Dermis microvascular lymphatic vessel endothelial cell (primary cell): Measurements from ENCODE around the gene SMIM45.

Experiments
- DNase-seq, 2 donors: peaks; one replicate each; pipeline versions ENCODE4 v3.0.0 to v3.0.0-alpha.2; 2010; ENCODE audit warnings: low read depth in 2 of 2

The SMIM45 gene

GRCh38 chr22:41951898-41952474 lies at the start of gene SMIM45:
SMIM45 (plus strand) TSS chr22:41952150.
- no peak for DNase-seq

- no peak for DNase-seq
Measured at GRCh38 chr22:41902932-41903421, 49.0 kb upstream of the SMIM45 start.

GRCh38 chr22:41904450-41905410 lies 47.2 kb upstream of the SMIM45 start:
- DNase-seq = no peak

- DNase-seq = no peak
Measured at GRCh38 chr22:41905411-41906202, 46.3 kb upstream of the SMIM45 start.

GRCh38 chr22:41906822-41907221 lies 45.1 kb upstream of the SMIM45 start:
- DNase-seq = no peak

- no peak for DNase-seq
Measured at GRCh38 chr22:41907436-41908401, 44.2 kb upstream of the SMIM45 start.

GRCh38 chr22:41908411-41909309 lies 43.3 kb upstream of the SMIM45 start:
- no peak for DNase-seq

GRCh38 chr22:41909310-41910049 lies 42.5 kb upstream of the SMIM45 start:
- DNase-seq = no peak

GRCh38 chr22:41910050-41911000 lies 41.6 kb upstream of the SMIM45 start:
- DNase-seq = peak in 1 of 2 donors; percentile 36

GRCh38 chr22:41911001-41911611 lies 40.8 kb upstream of the SMIM45 start:
- DNase-seq = no peak

- no peak for DNase-seq
Measured at GRCh38 chr22:41912338-41913039, 39.5 kb upstream of the SMIM45 start.

GRCh38 chr22:41913040-41913719 lies 38.8 kb upstream of the SMIM45 start:
- no peak for DNase-seq

GRCh38 chr22:41913842-41914534 lies 38.0 kb upstream of the SMIM45 start:
- DNase-seq = no peak

GRCh38 chr22:41914611-41915034 lies 37.3 kb upstream of the SMIM45 start:
- DNase-seq = no peak

- DNase-seq = peak; percentile 7 to 60
Measured at GRCh38 chr22:41915035-41915785, 36.7 kb upstream of the SMIM45 start, which contains the start of gene SHISA8. SHISA8 (minus strand) TSS chr22:41915074; CDS start chr22:41914667, 407 bp downstream.
